Cerebellar cortex (tissue), 1 donor: ENCODE results near the gene ARHGAP6.

ENCODE experiments used
- DNase-seq: peaks from one replicate; pipeline ENCODE4 v3.0.0-alpha.2; 2015; ENCODE audit warnings: low spot score

The ARHGAP6 gene

GRCh38 chrX:11296051-11296450 is 369.7 kb downstream of the ARHGAP6 start:
- no peak for DNase-seq

GRCh38 chrX:11293113-11293512 is 372.6 kb downstream of the ARHGAP6 start, which contains the start of gene AMELX:
Gene AMELX, plus strand, starts transcription at chrX:11293413. Its CDS starts 1,376 bp downstream, at chrX:11294789.
- no peak for DNase-seq

GRCh38 chrX:11290416-11291102 is 375.2 kb downstream of the ARHGAP6 start:
- no peak for DNase-seq

GRCh38 chrX:11287505-11287904 is 378.2 kb downstream of the ARHGAP6 start:
- no peak for DNase-seq

GRCh38 chrX:11285651-11286050 is 380.1 kb downstream of the ARHGAP6 start:
- no peak for DNase-seq

- DNase-seq, result no peak
These were observed 383.7 kb downstream of the ARHGAP6 start for GRCh38 chrX:11282043-11282442.

GRCh38 chrX:11273544-11273943 is 392.2 kb downstream of the ARHGAP6 start:
- DNase-seq, result no peak

GRCh38 chrX:11272863-11273262 is 392.9 kb downstream of the ARHGAP6 start:
- DNase-seq, result no peak

- no peak for DNase-seq
These were observed 393.4 kb downstream of the ARHGAP6 start for GRCh38 chrX:11272290-11272689.

GRCh38 chrX:11269996-11270395 is 395.7 kb downstream of the ARHGAP6 start:
- DNase-seq, result no peak

GRCh38 chrX:11269006-11269405 is 396.7 kb downstream of the ARHGAP6 start:
- DNase-seq, result no peak

GRCh38 chrX:11267425-11267824 is 398.3 kb downstream of the ARHGAP6 start:
- no peak for DNase-seq

GRCh38 chrX:11266573-11267003 is 399.1 kb downstream of the ARHGAP6 start:
- DNase-seq, result no peak

- DNase-seq, result no peak
These were observed 400.4 kb downstream of the ARHGAP6 start for GRCh38 chrX:11265352-11265751.

- DNase-seq, result no peak
These were observed 400.8 kb downstream of the ARHGAP6 start for GRCh38 chrX:11264925-11265324.

GRCh38 chrX:11261260-11261659 is 404.5 kb downstream of the ARHGAP6 start:
- DNase-seq, result no peak

GRCh38 chrX:11259437-11259836 is 406.3 kb downstream of the ARHGAP6 start:
- no peak for DNase-seq

- no peak for DNase-seq
These were observed 408.0 kb downstream of the ARHGAP6 start for GRCh38 chrX:11257711-11258110.

- DNase-seq, result no peak
These were observed 408.4 kb downstream of the ARHGAP6 start for GRCh38 chrX:11257290-11257689.

- DNase-seq, result no peak
These were observed 411.2 kb downstream of the ARHGAP6 start for GRCh38 chrX:11254417-11255109.

- no peak for DNase-seq
These were observed 421.1 kb downstream of the ARHGAP6 start for GRCh38 chrX:11244636-11245035.

- DNase-seq, result no peak
These were observed 423.0 kb downstream of the ARHGAP6 start for GRCh38 chrX:11242704-11243103.

GRCh38 chrX:11241720-11242119 is 424.0 kb downstream of the ARHGAP6 start:
- no peak for DNase-seq

- no peak for DNase-seq
These were observed 426.5 kb downstream of the ARHGAP6 start for GRCh38 chrX:11239230-11239629.
